H9 (cell line): Measurements from ENCODE around the gene COX8A. TPM values are rescaled to one million over a fixed set of nuclear protein-coding genes. Genes with fewer than 3 reads are reported as not detected.

Experiments used
- DNase-seq: peaks from one replicate; pipeline ENCODE4 v3.0.0-alpha.2; 2017
- H2AFZ ChIP-seq: one replicate; pipeline ENCODE4 v1.6.1; 2013; ENCODE audit warnings: mild to moderate bottlenecking, low read length, control low read depth, moderate library complexity
- H2AK5ac ChIP-seq: 2 replicates; pipeline ENCODE4 v1.6.1; 2013; ENCODE audit warnings: low read length, control low read depth, mixed read lengths; ENCODE audit not compliant: insufficient read length
- H2BK120ac ChIP-seq: one replicate; pipeline ENCODE4 v1.6.1; 2013; ENCODE audit warnings: low read depth, mild to moderate bottlenecking, low read length, control low read depth, inconsistent platforms; ENCODE audit not compliant: poor library complexity, severe bottlenecking
- H2BK12ac ChIP-seq: 2 replicates; pipeline ENCODE4 v1.6.1; 2013; ENCODE audit warnings: low read length, control low read depth, mixed read lengths, low read depth; ENCODE audit not compliant: insufficient read length
- H2BK15ac ChIP-seq: 2 replicates; pipeline ENCODE4 v1.6.1; 2013; ENCODE audit warnings: low read depth, low read length, control low read depth
- H2BK20ac ChIP-seq: one replicate; pipeline ENCODE4 v1.6.1; 2013; ENCODE audit warnings: low read depth, mild to moderate bottlenecking, low read length, control low read depth, inconsistent platforms; ENCODE audit not compliant: poor library complexity, severe bottlenecking
- H2BK5ac ChIP-seq: 2 replicates; pipeline ENCODE4 v1.6.1; 2013; ENCODE audit warnings: low read length, control low read depth, mixed read lengths; ENCODE audit not compliant: insufficient read length
- H3K14ac ChIP-seq: 2 replicates; pipeline ENCODE4 v1.6.1; 2013; ENCODE audit warnings: low read length, control low read depth; ENCODE audit not compliant: insufficient read depth
- H3K18ac ChIP-seq: 2 replicates; pipeline ENCODE4 v1.6.1; 2013; ENCODE audit warnings: low read depth, mild to moderate bottlenecking, mixed read lengths, low read length, control low read depth; ENCODE audit not compliant: insufficient read length
- H3K23ac ChIP-seq: 2 replicates; pipeline ENCODE4 v1.6.1; 2013; ENCODE audit warnings: low read length, control low read depth, mixed read lengths, low read depth; ENCODE audit not compliant: insufficient read length
- H3K23me2 ChIP-seq: 2 replicates; pipeline ENCODE4 v1.6.1; 2013; ENCODE audit warnings: low read depth, mild to moderate bottlenecking, mixed read lengths, low read length, control low read depth; ENCODE audit not compliant: insufficient read length, poor library complexity, severe bottlenecking
- H3K27ac ChIP-seq: 2 replicates; pipeline ENCODE4 v1.5.1; 2013; ENCODE audit warnings: low read length, control low read depth, mixed read lengths, low read depth; ENCODE audit not compliant: insufficient read length
- H3K27me3 ChIP-seq: 2 replicates; pipeline ENCODE4 v1.6.1; 2013; ENCODE audit warnings: low read length, control low read depth, inconsistent platforms; ENCODE audit not compliant: insufficient read depth
- H3K4ac ChIP-seq: 2 replicates; pipeline ENCODE4 v1.6.1; 2013; ENCODE audit warnings: low read depth, mild to moderate bottlenecking, control low read depth, inconsistent platforms, low read length, moderate library complexity
- H3K4me1 ChIP-seq: 2 replicates; pipeline ENCODE4 v1.6.1; 2013; ENCODE audit warnings: low read length, control low read depth, inconsistent platforms; ENCODE audit not compliant: insufficient read depth
- H3K4me2 ChIP-seq: 2 replicates; pipeline ENCODE4 v1.6.1; 2013; ENCODE audit warnings: low read length, control low read depth, mixed read lengths; ENCODE audit not compliant: insufficient read length, insufficient read depth
- H3K56ac ChIP-seq: 2 replicates; pipeline ENCODE4 v1.6.1; 2013; ENCODE audit warnings: low read depth, mild to moderate bottlenecking, mixed read lengths, low read length, control low read depth; ENCODE audit not compliant: insufficient read length
- H3K79me1 ChIP-seq: 2 replicates; pipeline ENCODE4 v1.6.1; 2013; ENCODE audit warnings: low read depth, mild to moderate bottlenecking, moderate library complexity, low read length, control low read depth, inconsistent platforms; ENCODE audit not compliant: insufficient read depth, poor library complexity, severe bottlenecking
- H3K79me2 ChIP-seq: 2 replicates; pipeline ENCODE4 v1.6.1; 2013; ENCODE audit warnings: low read length, control low read depth, inconsistent platforms; ENCODE audit not compliant: insufficient read depth
- H3K9ac ChIP-seq: 2 replicates; pipeline ENCODE4 v1.6.1; 2013; ENCODE audit warnings: low read length, control low read depth, mixed read lengths; ENCODE audit not compliant: insufficient read length; ENCODE audit errors: extremely low read depth
- H3K9me3 ChIP-seq: one replicate; pipeline ENCODE4 v1.6.1; 2013; ENCODE audit warnings: low read depth, low read length, inconsistent platforms; ENCODE audit not compliant: control insufficient read depth
- H3T11ph ChIP-seq: one replicate; pipeline ENCODE4 v1.6.1; 2013; ENCODE audit warnings: mild to moderate bottlenecking, low read length, control low read depth, inconsistent platforms
- H4K20me1 ChIP-seq: one replicate; pipeline ENCODE4 v1.6.1; 2013; ENCODE audit not compliant: control insufficient read depth, insufficient read length, insufficient read depth
- H4K5ac ChIP-seq: 2 replicates; pipeline ENCODE4 v1.6.1; 2013; ENCODE audit warnings: low read depth, mild to moderate bottlenecking, mixed read lengths, low read length, control low read depth; ENCODE audit not compliant: insufficient read length
- H4K8ac ChIP-seq: replicated peaks from 2 replicates; pipeline ENCODE4 v1.6.1; 2013; ENCODE audit warnings: low read length, control low read depth, mixed read lengths, low read depth; ENCODE audit not compliant: insufficient read length
- H4K91ac ChIP-seq: 2 replicates; pipeline ENCODE4 v1.6.1; 2013; ENCODE audit warnings: low read depth, mild to moderate bottlenecking, moderate library complexity, mixed read lengths, low read length, control low read depth; ENCODE audit not compliant: insufficient read length
- H3K27ac Mint-ChIP-seq, 3 experiments: 2 replicates in 2 of 3; 3 replicates in 1 of 3; pipeline ENCODE4 v1.8.0; 2020 to 2021; ENCODE audit warnings: mixed read lengths in 3 of 3, mild to moderate bottlenecking in 1 of 3, moderate library complexity in 1 of 3
- H3K27me3 Mint-ChIP-seq: 2 replicates; pipeline ENCODE4 v1.8.0; 2021; ENCODE audit warnings: low read depth, mild to moderate bottlenecking, moderate library complexity, mixed read lengths
- H3K36me3 Mint-ChIP-seq, 3 experiments: 2 replicates in 2 of 3; 3 replicates in 1 of 3; pipeline ENCODE4 v1.8.0; 2020 to 2021; ENCODE audit warnings: low read depth in 3 of 3, mixed read lengths in 3 of 3; ENCODE audit not compliant: insufficient read depth in 1 of 3
- H3K4me1 Mint-ChIP-seq, 2 experiments: 2 replicates each; pipeline ENCODE4 v1.8.0; 2020; ENCODE audit warnings: mixed read lengths in 2 of 2
- H3K4me3 Mint-ChIP-seq, 2 experiments: 2 replicates in 1 of 2; 3 replicates in 1 of 2; pipeline ENCODE4 v1.8.0; 2020 to 2021; ENCODE audit warnings: mild to moderate bottlenecking in 2 of 2, mixed read lengths in 2 of 2, moderate library complexity in 1 of 2
- H3K9me3 Mint-ChIP-seq, 2 experiments: 2 replicates in 1 of 2; 3 replicates in 1 of 2; pipeline ENCODE4 v1.8.0; 2020; ENCODE audit warnings: mild to moderate bottlenecking in 2 of 2, mixed read lengths in 2 of 2, moderate library complexity in 1 of 2
- CTCF ChIP-seq: fragments of 200-600 bp; sonication (generic); conservative IDR thresholded peaks from 3 replicates; pipeline ENCODE4 v1.8.0; 2021; ENCODE audit warnings: antibody characterized with exemption, mild to moderate bottlenecking
- WGBS: extraction: QIAGEN DNeasy Blood & Tissue Kit; methylation state at CpG from one replicate; pipeline ENCODE4 v1.1.7; 2013; ENCODE audit warnings: missing lambda C conversion rate, low lambda C conversion rate, mixed read lengths; ENCODE audit not compliant: insufficient read length; ENCODE audit errors: extremely low coverage; 5-methylcytosine and 5-hydroxymethylcytosine counted together
- total RNA-seq: library from RNA; stranded (reverse); gene quantifications from 2 replicates; pipeline ENCODE4 v1.2.1, GENCODE V29; 2021

The COX8A gene
- total RNA-seq, 1 experiment from 2014 or later = 429 TPM

- H4K91ac ChIP-seq = no peak overlapping the region
- H3K9me3 ChIP-seq = no peaks in the 10 kb centered on the region
- Mint-ChIP-seq H3K36me3 (peaks cover 12 to 19% (median 14%) of the 10 kb centered on the region in 3 experiments), H3K4me3 (peak overlapping the region; percentile 5 to 69), H3K27me3 (peaks cover 3% of the 10 kb centered on the region; the same call in 1 of the 2 replicates), H3K4me1 (peaks cover 25 to 27% of the 10 kb centered on the region in 2 experiments), H3K9me3 (peaks cover 3 to 5% of the 10 kb centered on the region in 2 experiments; a peak in 3 of 5 replicates), H3K27ac (peak overlapping the region; percentile 76 to 92 (median 91))
- no peak overlapping the region for H2AK5ac ChIP-seq
- H2AFZ ChIP-seq = no peak overlapping the region
- no peak overlapping the region for H3T11ph ChIP-seq
- DNase-seq = peak; percentile 62
- peak overlapping the region; percentile 6 for H3K4me2 ChIP-seq
- no peaks in the 10 kb centered on the region for H3K79me1 ChIP-seq
- no peak overlapping the region for H3K4ac ChIP-seq
- no peak overlapping the region for H3K18ac ChIP-seq
- H3K56ac ChIP-seq = no peak overlapping the region
- no peak overlapping the region for H2BK20ac ChIP-seq
- H4K5ac ChIP-seq = no peak overlapping the region
- no peak overlapping the region for H3K14ac ChIP-seq
- no peak overlapping the region for H2BK15ac ChIP-seq
- H4K8ac ChIP-seq = no peak overlapping the region
- no peak overlapping the region for H2BK12ac ChIP-seq
- peaks cover 11% of the 10 kb centered on the region; the same call in 1 of the 2 replicates for H3K4me1 ChIP-seq
- WGBS = no CpG with 5 or more reads among the region's 10 CpGs
- no peak overlapping the region for H2BK120ac ChIP-seq
- TF ChIP-seq CTCF = no peak
- H3K23ac ChIP-seq = no peak overlapping the region
- no peaks in the 10 kb centered on the region for H3K27me3 ChIP-seq
- peak overlapping the region; percentile 11 for H2BK5ac ChIP-seq
- H3K9ac ChIP-seq = peak overlapping the region; percentile 5
- no peaks in the 10 kb centered on the region for H3K23me2 ChIP-seq
- peak overlapping the region; percentile 5 for H3K27ac ChIP-seq
- peaks cover 9% of the 10 kb centered on the region; the same call in 1 of the 2 replicates for H3K79me2 ChIP-seq
- H4K20me1 ChIP-seq = no peaks in the 10 kb centered on the region
Observed at GRCh38 chr11:63978551-63979239, 4.3 kb downstream of the COX8A start.
